ENCODE measurements around the gene SAA4.

SAA4 gene

GRCh38 chr11:18233912-18234311, 2.7 kb downstream of the SAA4 start:
- no peak for TF ChIP-seq EZH2phosphoT487 (IDR thresholded peaks at IDR 0.05; ENCODE audit: borderline replicate concordance, low read length)
- no peak for TF ChIP-seq CTCF (IDR thresholded peaks at IDR 0.05; ENCODE audit: low read depth, low read length, poor library complexity, severe bottlenecking)
- H3K4me2 ChIP-seq (ENCODE audit: low read length): no peak overlapping the region
- no peak overlapping the region for H3K4me3 ChIP-seq (ENCODE audit: low read length)
- no peaks in the 10 kb centered on the region for H4K20me1 ChIP-seq (ENCODE audit: control insufficient read depth, insufficient read depth, low read depth, low read length)
- no peaks in the 10 kb centered on the region for H3K79me2 ChIP-seq (ENCODE audit: control insufficient read depth, low read length)
- H3K9me2 ChIP-seq (replicated peaks; ENCODE audit: control insufficient read depth, low read length): no peaks in the 10 kb centered on the region
- H3K27me3 ChIP-seq (ENCODE audit: control insufficient read depth, low read length): peaks cover 21% of the 10 kb centered on the region
- H3K4me1 ChIP-seq (ENCODE audit: control insufficient read depth, low read length): peaks cover 7% of the 10 kb centered on the region
- H3K27ac ChIP-seq (ENCODE audit: low read depth, low read length): no peak overlapping the region
- peaks cover 4% of the 10 kb centered on the region for H3K36me3 ChIP-seq (ENCODE audit: control insufficient read depth, low read length)
- H3K9me3 ChIP-seq (ENCODE audit: control insufficient read depth, insufficient read depth, low read length): no peaks in the 10 kb centered on the region
- no peaks in the 10 kb centered on the region for H3F3A ChIP-seq (ENCODE audit: control insufficient read depth, insufficient read depth)

- H3K9me3 ChIP-seq (ENCODE audit: control insufficient read depth, insufficient read depth, low read length): no peaks in the 10 kb centered on the region
- H3K36me3 ChIP-seq (ENCODE audit: control insufficient read depth, low read length): peaks cover 6% of the 10 kb centered on the region
- H3K27ac ChIP-seq (ENCODE audit: low read depth, low read length): no peak overlapping the region
- H4K20me1 ChIP-seq (ENCODE audit: control insufficient read depth, insufficient read depth, low read depth, low read length): no peaks in the 10 kb centered on the region
- H3F3A ChIP-seq (ENCODE audit: control insufficient read depth, insufficient read depth): no peaks in the 10 kb centered on the region
- no peak overlapping the region for H3K4me3 ChIP-seq (ENCODE audit: low read length)
- H3K27me3 ChIP-seq (ENCODE audit: control insufficient read depth, low read length): peaks cover 10% of the 10 kb centered on the region; the same call in 1 of the 2 replicates
- H3K9me2 ChIP-seq (replicated peaks; ENCODE audit: control insufficient read depth, low read length): no peaks in the 10 kb centered on the region
- peaks cover 11% of the 10 kb centered on the region for H3K4me1 ChIP-seq (ENCODE audit: control insufficient read depth, low read length)
- no peak overlapping the region for H3K4me2 ChIP-seq (ENCODE audit: low read length)
- no peak for TF ChIP-seq EZH2phosphoT487 (IDR thresholded peaks at IDR 0.05; ENCODE audit: borderline replicate concordance, low read length)
- TF ChIP-seq CTCF (IDR thresholded peaks at IDR 0.05; ENCODE audit: low read depth, low read length, poor library complexity, severe bottlenecking): no peak
- no peaks in the 10 kb centered on the region for H3K79me2 ChIP-seq (ENCODE audit: control insufficient read depth, low read length)
These were observed 5.7 kb downstream of the SAA4 start for GRCh38 chr11:18230859-18231258.

- Histone ChIP-seq H3K4me3 (ENCODE audit: low read length) (peak overlapping the region; percentile 23), H3K79me2 (ENCODE audit: control insufficient read depth, low read length) (no peaks in the 10 kb centered on the region), H3K4me2 (ENCODE audit: low read length) (peak overlapping the region; percentile 38), H3K36me3 (ENCODE audit: control insufficient read depth, low read length) (peaks cover 6% of the 10 kb centered on the region), H4K20me1 (ENCODE audit: control insufficient read depth, insufficient read depth, low read depth, low read length) (no peaks in the 10 kb centered on the region), H3K27ac (ENCODE audit: low read depth, low read length) (peak overlapping the region; percentile 39), H3K4me1 (ENCODE audit: control insufficient read depth, low read length) (peaks cover 11% of the 10 kb centered on the region), H3K9me3 (ENCODE audit: control insufficient read depth, insufficient read depth, low read length) (no peaks in the 10 kb centered on the region), H3K27me3 (ENCODE audit: control insufficient read depth, low read length) (0 out of 2 replicates have a peak, but pooled peaks cover under 1% of the 10 kb centered on the region), H3K9me2 (replicated peaks; ENCODE audit: control insufficient read depth, low read length) (no peaks in the 10 kb centered on the region), H3F3A (ENCODE audit: control insufficient read depth, insufficient read depth) (no peaks in the 10 kb centered on the region)
- TF ChIP-seq CTCF (IDR thresholded peaks at IDR 0.05; ENCODE audit: low read depth, low read length, poor library complexity, severe bottlenecking) (no peak), EZH2phosphoT487 (IDR thresholded peaks at IDR 0.05; ENCODE audit: borderline replicate concordance, low read length) (no peak)
These were observed 7.1 kb downstream of the SAA4 start for GRCh38 chr11:18229501-18229900.
